ENCODE measurements around the gene LIMK2.

- TF ChIP-seq, protein P1, sequence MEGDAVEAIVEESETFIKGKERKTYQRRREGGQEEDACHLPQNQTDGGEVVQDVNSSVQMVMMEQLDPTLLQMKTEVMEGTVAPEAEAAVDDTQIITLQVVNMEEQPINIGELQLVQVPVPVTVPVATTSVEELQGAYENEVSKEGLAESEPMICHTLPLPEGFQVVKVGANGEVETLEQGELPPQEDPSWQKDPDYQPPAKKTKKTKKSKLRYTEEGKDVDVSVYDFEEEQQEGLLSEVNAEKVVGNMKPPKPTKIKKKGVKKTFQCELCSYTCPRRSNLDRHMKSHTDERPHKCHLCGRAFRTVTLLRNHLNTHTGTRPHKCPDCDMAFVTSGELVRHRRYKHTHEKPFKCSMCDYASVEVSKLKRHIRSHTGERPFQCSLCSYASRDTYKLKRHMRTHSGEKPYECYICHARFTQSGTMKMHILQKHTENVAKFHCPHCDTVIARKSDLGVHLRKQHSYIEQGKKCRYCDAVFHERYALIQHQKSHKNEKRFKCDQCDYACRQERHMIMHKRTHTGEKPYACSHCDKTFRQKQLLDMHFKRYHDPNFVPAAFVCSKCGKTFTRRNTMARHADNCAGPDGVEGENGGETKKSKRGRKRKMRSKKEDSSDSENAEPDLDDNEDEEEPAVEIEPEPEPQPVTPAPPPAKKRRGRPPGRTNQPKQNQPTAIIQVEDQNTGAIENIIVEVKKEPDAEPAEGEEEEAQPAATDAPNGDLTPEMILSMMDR (IDR thresholded peaks at IDR 0.05; ENCODE audit: low read depth, low read length), result no peak
- no peak for TF ChIP-seq EZH2phosphoT487 (IDR thresholded peaks at IDR 0.05; ENCODE audit: low read depth)
Measured at GRCh38 chr22:31176923-31177322, 35.2 kb upstream of the LIMK2 start.
